ENCODE data around the gene CTPS2. TPM values are rescaled to one million over a fixed set of nuclear protein-coding genes. Genes with fewer than 3 reads are reported as not detected.

The CTPS2 gene
- total and polyA plus RNA-seq, 10 of the 15 experiments (the other 5 are each of a cell fraction or from before 2014, with no cell fraction given): 5.9 to 17.8 (median 14.2) TPM

GRCh38 chrX:16664074-16664473 lies 48.4 kb downstream of the CTPS2 start (continued):
- TF ChIP-seq POLR2AphosphoS2 (IDR thresholded peaks at IDR 0.05; ENCODE audit: low read depth, low read length): no peak
- TF ChIP-seq RAD21 (IDR thresholded peaks at IDR 0.05; ENCODE audit: insufficient read depth, low read depth, low read length): no peak
- no peak for TF ChIP-seq MXI1 (IDR thresholded peaks at IDR 0.05; ENCODE audit: low read depth, low read length)
- TF ChIP-seq HDAC6 (IDR thresholded peaks at IDR 0.05; ENCODE audit: unreplicated experiment): no peak
- TF ChIP-seq, protein P1, sequence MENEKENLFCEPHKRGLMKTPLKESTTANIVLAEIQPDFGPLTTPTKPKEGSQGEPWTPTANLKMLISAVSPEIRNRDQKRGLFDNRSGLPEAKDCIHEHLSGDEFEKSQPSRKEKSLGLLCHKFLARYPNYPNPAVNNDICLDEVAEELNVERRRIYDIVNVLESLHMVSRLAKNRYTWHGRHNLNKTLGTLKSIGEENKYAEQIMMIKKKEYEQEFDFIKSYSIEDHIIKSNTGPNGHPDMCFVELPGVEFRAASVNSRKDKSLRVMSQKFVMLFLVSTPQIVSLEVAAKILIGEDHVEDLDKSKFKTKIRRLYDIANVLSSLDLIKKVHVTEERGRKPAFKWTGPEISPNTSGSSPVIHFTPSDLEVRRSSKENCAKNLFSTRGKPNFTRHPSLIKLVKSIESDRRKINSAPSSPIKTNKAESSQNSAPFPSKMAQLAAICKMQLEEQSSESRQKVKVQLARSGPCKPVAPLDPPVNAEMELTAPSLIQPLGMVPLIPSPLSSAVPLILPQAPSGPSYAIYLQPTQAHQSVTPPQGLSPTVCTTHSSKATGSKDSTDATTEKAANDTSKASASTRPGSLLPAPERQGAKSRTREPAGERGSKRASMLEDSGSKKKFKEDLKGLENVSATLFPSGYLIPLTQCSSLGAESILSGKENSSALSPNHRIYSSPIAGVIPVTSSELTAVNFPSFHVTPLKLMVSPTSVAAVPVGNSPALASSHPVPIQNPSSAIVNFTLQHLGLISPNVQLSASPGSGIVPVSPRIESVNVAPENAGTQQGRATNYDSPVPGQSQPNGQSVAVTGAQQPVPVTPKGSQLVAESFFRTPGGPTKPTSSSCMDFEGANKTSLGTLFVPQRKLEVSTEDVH (IDR thresholded peaks at IDR 0.05; ENCODE audit: low read depth, partially characterized antibody): no peak
- no peak for TF ChIP-seq MEF2B (IDR thresholded peaks at IDR 0.05; ENCODE audit: partially characterized antibody, poor library complexity, severe bottlenecking)

DNA sequence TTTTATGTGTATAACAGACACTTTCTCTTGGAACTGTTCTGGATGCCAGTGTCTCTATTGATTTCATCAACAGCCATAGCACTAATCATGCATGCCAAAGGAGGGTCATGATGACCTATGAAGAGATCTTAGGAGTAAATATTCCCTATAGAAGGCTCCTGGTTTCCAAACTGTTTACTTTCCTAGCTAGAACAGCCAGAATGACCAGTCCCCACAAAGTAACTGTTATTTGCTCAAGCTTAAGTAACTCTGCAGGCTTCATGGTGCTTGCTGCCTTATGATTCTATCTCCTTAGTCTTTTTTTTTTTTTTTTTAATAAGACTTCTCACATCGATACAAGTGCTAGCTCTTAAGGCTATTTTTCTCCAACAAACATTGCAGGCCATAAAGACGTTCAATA lies 50.1 kb downstream of the CTPS2 start:
- in situ Hi-C loops (cut with MboI): no loop called here
- ATAC-seq (no peak), DNase-seq (ENCODE audit: low read depth, low spot score) (no peak), FAIRE-seq (no peak)
- intact Hi-C loops (cut with micrococcal nuclease; ENCODE audit: unreplicated experiment): no loop called here
- TF ChIP-seq HDGF (IDR thresholded peaks at IDR 0.05) (no peak), MLLT1 (IDR thresholded peaks at IDR 0.05) (no peak), NR2C2 (IDR thresholded peaks at IDR 0.05; ENCODE audit: borderline replicate concordance, control insufficient read depth, insufficient read length, low read depth) (no peak)
- Histone ChIP-seq H3K9me3 (replicated peaks; ENCODE audit: control insufficient read depth, insufficient read depth, low read length) (no peaks in the 10 kb centered on the region), H3K4me2 (ENCODE audit: control insufficient read depth, insufficient read depth) (no peak overlapping the region), H3K79me2 (ENCODE audit: control insufficient read depth, insufficient read depth, low read length) (no peaks in the 10 kb centered on the region), H2AFZ (ENCODE audit: control insufficient read depth, low read depth, low read length) (no peak overlapping the region), H4K20me1 (ENCODE audit: control insufficient read depth, insufficient read depth) (no peaks in the 10 kb centered on the region), H3K4me3 (no peak overlapping the region), H3K27me3 (replicated peaks in 1 of 2; ENCODE audit: control insufficient read depth in 2 of 2, insufficient read depth in 2 of 2, low read length in 1 of 2) (no peaks in the 10 kb centered on the region), H3K36me3 (ENCODE audit: control insufficient read depth in 2 of 2, insufficient read depth in 2 of 2, low read length in 1 of 2) (no peaks in the 10 kb centered on the region), H3K4me1 (ENCODE audit: control insufficient read depth, insufficient read depth, low read length) (no peaks in the 10 kb centered on the region), H3K27ac (ENCODE audit: control insufficient read depth, insufficient read depth) (no peak overlapping the region), H3K9ac (ENCODE audit: control insufficient read depth, insufficient read depth, low read length) (no peak overlapping the region)
- ChIA-PET CTCF (interaction anchor here (0.7 kb wide), 2 partner anchors 34 to 1022 kb away, joined by 3 to 5 read pairs; no protein-coding TSS in a partner anchor), SMC1A (ENCODE audit: uncharacterized antibody, unreplicated experiment) (interaction anchor here (0.8 kb wide), 1 partner anchor 11 kb away, joined by 3 read pairs; no protein-coding TSS in a partner anchor), RAD21 (ENCODE audit: unreplicated experiment) (no interaction called here), POLR2A (interaction anchor here (0.6 kb wide), 1 partner anchor 1997 kb away, joined by 3 read pairs; no protein-coding TSS in a partner anchor)
- 49% methylated on average over 2 of the region's 2 CpGs for WGBS (ENCODE audit: insufficient coverage, insufficient replicate concordance, low lambda C conversion rate, missing lambda C conversion rate)
- BruUV-seq (replicated peaks): no TSS peak
